Loucy (cell line): Measurements from ENCODE around the gene SNX20.

Source experiments
- H2AFZ ChIP-seq: fragments of 200-600 bp; sonication (generic); 2 replicates; pipeline ENCODE4 v1.6.0; 2016; ENCODE audit warnings: antibody characterized with exemption, mild to moderate bottlenecking, low read length, moderate library complexity
- H3F3A ChIP-seq: fragments of 200-600 bp; 2 replicates; pipeline ENCODE4 v1.6.0; 2016; ENCODE audit warnings: antibody characterized with exemption, low read depth, mild to moderate bottlenecking
- H3K27me3 ChIP-seq: fragments of 200-600 bp; sonication (generic); 2 replicates; pipeline ENCODE4 v1.6.1; 2014; ENCODE audit warnings: low read length, mild to moderate bottlenecking; ENCODE audit not compliant: insufficient read depth, poor library complexity, severe bottlenecking
- H3K36me3 ChIP-seq: fragments of 200-600 bp; sonication (generic); 2 replicates; pipeline ENCODE4 v1.6.1; 2016; ENCODE audit warnings: low read length; ENCODE audit not compliant: insufficient read depth
- H3K4me1 ChIP-seq: fragments of 200-600 bp; sonication (generic); 2 replicates; pipeline ENCODE4 v1.5.1; 2014; ENCODE audit warnings: low read length, mild to moderate bottlenecking; ENCODE audit not compliant: insufficient read depth, poor library complexity, severe bottlenecking
- H3K4me2 ChIP-seq: fragments of 200-600 bp; sonication (generic); 2 replicates; pipeline ENCODE4 v1.6.0; 2014; ENCODE audit warnings: antibody characterized with exemption, low read length, low read depth, mild to moderate bottlenecking; ENCODE audit not compliant: poor library complexity, severe bottlenecking
- H3K4me3 ChIP-seq: fragments of 200-600 bp; sonication (generic); 2 replicates; pipeline ENCODE4 v1.5.1; 2014; ENCODE audit warnings: low read length, mild to moderate bottlenecking, mixed read lengths; ENCODE audit not compliant: poor library complexity, severe bottlenecking
- H3K79me2 ChIP-seq: fragments of 200-600 bp; sonication (generic); 2 replicates; pipeline ENCODE4 v1.6.1; 2014; ENCODE audit warnings: low read length; ENCODE audit not compliant: insufficient read depth
- H3K9ac ChIP-seq: fragments of 200-600 bp; sonication (generic); 2 replicates; pipeline ENCODE4 v1.6.0; 2014; ENCODE audit warnings: mild to moderate bottlenecking, low read depth, low read length, moderate library complexity; ENCODE audit not compliant: poor library complexity, severe bottlenecking
- H3K9me2 ChIP-seq: fragments of 200-600 bp; sonication (generic); replicated peaks from 2 replicates; pipeline ENCODE4 v1.6.1; 2016; ENCODE audit warnings: low read depth, low read length, mixed read lengths
- H3K9me3 ChIP-seq: fragments of 200-600 bp; sonication (generic); 2 replicates; pipeline ENCODE4 v1.6.1; 2014; ENCODE audit warnings: mild to moderate bottlenecking, antibody characterized with exemption, low read length, low read depth; ENCODE audit not compliant: insufficient read depth
- H4K20me1 ChIP-seq: fragments of 200-600 bp; sonication (generic); 2 replicates; pipeline ENCODE4 v1.6.0; 2014; ENCODE audit warnings: antibody characterized with exemption, low read length, mild to moderate bottlenecking; ENCODE audit not compliant: insufficient read depth, poor library complexity, severe bottlenecking
- CTCF ChIP-seq: fragments of 200-600 bp; sonication (generic); conservative IDR thresholded peaks from 2 replicates; pipeline ENCODE4 v1.5.1; 2014; ENCODE audit warnings: mild to moderate bottlenecking, antibody characterized with exemption, low read length
- EZH2phosphoT487 ChIP-seq: fragments of 200-600 bp; IDR thresholded peaks from 2 replicates; pipeline ENCODE4 v1.6.1; 2018; ENCODE audit warnings: antibody characterized with exemption, mild to moderate bottlenecking, moderate library complexity, borderline replicate concordance

The SNX20 gene

GRCh38 chr16:50718761-50719400 is 37.8 kb upstream of the SNX20 start:
- Histone ChIP-seq H3K27me3 (no peaks in the 10 kb centered on the region), H3K9me2 (no peaks in the 10 kb centered on the region), H3K4me1 (peaks cover 36% of the 10 kb centered on the region), H3K9ac (no peak overlapping the region), H2AFZ (no peak overlapping the region), H3K79me2 (no peaks in the 10 kb centered on the region), H4K20me1 (no peaks in the 10 kb centered on the region), H3K4me3 (no peak overlapping the region), H3K9me3 (peaks cover 5% of the 10 kb centered on the region; the same call in 1 of the 2 replicates), H3K4me2 (no peak overlapping the region), H3F3A (no peaks in the 10 kb centered on the region; the same call in 1 of the 2 replicates), H3K36me3 (no peaks in the 10 kb centered on the region)
- no peak for TF ChIP-seq CTCF
- no peak for TF ChIP-seq EZH2phosphoT487

GRCh38 chr16:50718061-50718760 is 37.1 kb upstream of the SNX20 start:
- no peaks in the 10 kb centered on the region for H3K36me3 ChIP-seq
- no peak overlapping the region for H2AFZ ChIP-seq
- no peaks in the 10 kb centered on the region for H4K20me1 ChIP-seq
- no peak for TF ChIP-seq EZH2phosphoT487
- no peak for TF ChIP-seq CTCF
- H3K27me3 ChIP-seq: no peaks in the 10 kb centered on the region
- no peaks in the 10 kb centered on the region; the same call in 1 of the 2 replicates for H3F3A ChIP-seq
- H3K4me1 ChIP-seq: peaks cover 36% of the 10 kb centered on the region
- no peak overlapping the region for H3K4me3 ChIP-seq
- H3K9ac ChIP-seq: no peak overlapping the region
- no peaks in the 10 kb centered on the region for H3K79me2 ChIP-seq
- H3K4me2 ChIP-seq: no peak overlapping the region
- H3K9me2 ChIP-seq: no peaks in the 10 kb centered on the region
- H3K9me3 ChIP-seq: no peaks in the 10 kb centered on the region

- H3K9me3 ChIP-seq: no peaks in the 10 kb centered on the region
- H3K9me2 ChIP-seq: no peaks in the 10 kb centered on the region
- H3F3A ChIP-seq: no peaks in the 10 kb centered on the region; the same call in 1 of the 2 replicates
- no peaks in the 10 kb centered on the region for H3K36me3 ChIP-seq
- H3K4me3 ChIP-seq: no peak overlapping the region
- H2AFZ ChIP-seq: no peak overlapping the region
- H3K9ac ChIP-seq: no peak overlapping the region
- no peak for TF ChIP-seq EZH2phosphoT487
- no peak for TF ChIP-seq CTCF
- H3K27me3 ChIP-seq: no peaks in the 10 kb centered on the region
- H3K4me1 ChIP-seq: peaks cover 33% of the 10 kb centered on the region
- no peaks in the 10 kb centered on the region for H4K20me1 ChIP-seq
- no peaks in the 10 kb centered on the region for H3K79me2 ChIP-seq
- H3K4me2 ChIP-seq: no peak overlapping the region
Observed at GRCh38 chr16:50717494-50717893, 36.4 kb upstream of the SNX20 start.
